Measurements from ENCODE around the gene TBRG1.

DNA sequence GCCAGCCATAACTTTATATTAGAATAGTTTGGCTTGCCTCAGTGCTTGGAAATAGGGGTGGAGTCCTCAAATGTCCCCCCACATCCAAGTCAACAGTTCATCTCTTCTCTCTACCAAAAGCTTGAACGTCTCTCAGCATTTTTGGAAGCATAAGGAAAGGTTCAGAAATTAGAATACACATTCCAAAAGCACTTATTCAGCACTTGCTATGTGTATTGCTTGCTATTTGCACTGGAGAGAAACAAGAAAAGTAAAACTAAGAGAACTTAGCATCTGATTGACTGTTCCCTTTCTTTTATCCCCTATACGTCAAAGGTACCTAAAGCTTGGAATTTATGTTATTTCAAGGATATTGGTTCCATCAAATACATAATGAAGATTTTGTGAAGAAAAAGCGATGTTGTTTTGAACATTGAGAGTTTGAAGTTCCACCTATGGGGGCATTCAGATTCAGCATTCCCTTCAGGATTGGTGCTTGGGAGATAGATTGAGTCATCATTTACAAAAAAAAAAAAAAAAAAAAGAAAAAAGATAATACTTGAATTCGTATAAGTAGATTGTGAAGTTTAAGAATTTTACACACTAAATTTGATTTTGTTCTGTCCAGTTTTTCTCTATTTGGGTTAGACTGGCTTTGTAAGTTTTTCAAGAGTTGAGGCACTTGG is 1.3 kb downstream of the TBRG1 start:
- TF ChIP-seq, protein P1, sequence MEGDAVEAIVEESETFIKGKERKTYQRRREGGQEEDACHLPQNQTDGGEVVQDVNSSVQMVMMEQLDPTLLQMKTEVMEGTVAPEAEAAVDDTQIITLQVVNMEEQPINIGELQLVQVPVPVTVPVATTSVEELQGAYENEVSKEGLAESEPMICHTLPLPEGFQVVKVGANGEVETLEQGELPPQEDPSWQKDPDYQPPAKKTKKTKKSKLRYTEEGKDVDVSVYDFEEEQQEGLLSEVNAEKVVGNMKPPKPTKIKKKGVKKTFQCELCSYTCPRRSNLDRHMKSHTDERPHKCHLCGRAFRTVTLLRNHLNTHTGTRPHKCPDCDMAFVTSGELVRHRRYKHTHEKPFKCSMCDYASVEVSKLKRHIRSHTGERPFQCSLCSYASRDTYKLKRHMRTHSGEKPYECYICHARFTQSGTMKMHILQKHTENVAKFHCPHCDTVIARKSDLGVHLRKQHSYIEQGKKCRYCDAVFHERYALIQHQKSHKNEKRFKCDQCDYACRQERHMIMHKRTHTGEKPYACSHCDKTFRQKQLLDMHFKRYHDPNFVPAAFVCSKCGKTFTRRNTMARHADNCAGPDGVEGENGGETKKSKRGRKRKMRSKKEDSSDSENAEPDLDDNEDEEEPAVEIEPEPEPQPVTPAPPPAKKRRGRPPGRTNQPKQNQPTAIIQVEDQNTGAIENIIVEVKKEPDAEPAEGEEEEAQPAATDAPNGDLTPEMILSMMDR (IDR thresholded peaks at IDR 0.05; ENCODE audit: low read depth, low read length, missing input control): no peak
- TF ChIP-seq, protein P2, sequence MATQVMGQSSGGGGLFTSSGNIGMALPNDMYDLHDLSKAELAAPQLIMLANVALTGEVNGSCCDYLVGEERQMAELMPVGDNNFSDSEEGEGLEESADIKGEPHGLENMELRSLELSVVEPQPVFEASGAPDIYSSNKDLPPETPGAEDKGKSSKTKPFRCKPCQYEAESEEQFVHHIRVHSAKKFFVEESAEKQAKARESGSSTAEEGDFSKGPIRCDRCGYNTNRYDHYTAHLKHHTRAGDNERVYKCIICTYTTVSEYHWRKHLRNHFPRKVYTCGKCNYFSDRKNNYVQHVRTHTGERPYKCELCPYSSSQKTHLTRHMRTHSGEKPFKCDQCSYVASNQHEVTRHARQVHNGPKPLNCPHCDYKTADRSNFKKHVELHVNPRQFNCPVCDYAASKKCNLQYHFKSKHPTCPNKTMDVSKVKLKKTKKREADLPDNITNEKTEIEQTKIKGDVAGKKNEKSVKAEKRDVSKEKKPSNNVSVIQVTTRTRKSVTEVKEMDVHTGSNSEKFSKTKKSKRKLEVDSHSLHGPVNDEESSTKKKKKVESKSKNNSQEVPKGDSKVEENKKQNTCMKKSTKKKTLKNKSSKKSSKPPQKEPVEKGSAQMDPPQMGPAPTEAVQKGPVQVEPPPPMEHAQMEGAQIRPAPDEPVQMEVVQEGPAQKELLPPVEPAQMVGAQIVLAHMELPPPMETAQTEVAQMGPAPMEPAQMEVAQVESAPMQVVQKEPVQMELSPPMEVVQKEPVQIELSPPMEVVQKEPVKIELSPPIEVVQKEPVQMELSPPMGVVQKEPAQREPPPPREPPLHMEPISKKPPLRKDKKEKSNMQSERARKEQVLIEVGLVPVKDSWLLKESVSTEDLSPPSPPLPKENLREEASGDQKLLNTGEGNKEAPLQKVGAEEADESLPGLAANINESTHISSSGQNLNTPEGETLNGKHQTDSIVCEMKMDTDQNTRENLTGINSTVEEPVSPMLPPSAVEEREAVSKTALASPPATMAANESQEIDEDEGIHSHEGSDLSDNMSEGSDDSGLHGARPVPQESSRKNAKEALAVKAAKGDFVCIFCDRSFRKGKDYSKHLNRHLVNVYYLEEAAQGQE (IDR thresholded peaks at IDR 0.05): no peak
- TF ChIP-seq JUND (IDR thresholded peaks at IDR 0.05): no peak
- TF ChIP-seq FOXA2 (IDR thresholded peaks at IDR 0.05): no peak
- TF ChIP-seq TAF1 (conservative IDR thresholded peaks at IDR 0.05): no peak
- TF ChIP-seq, protein P3, sequence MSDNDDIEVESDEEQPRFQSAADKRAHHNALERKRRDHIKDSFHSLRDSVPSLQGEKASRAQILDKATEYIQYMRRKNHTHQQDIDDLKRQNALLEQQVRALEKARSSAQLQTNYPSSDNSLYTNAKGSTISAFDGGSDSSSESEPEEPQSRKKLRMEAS (IDR thresholded peaks at IDR 0.05): no peak
- no peak for TF ChIP-seq SP1 (IDR thresholded peaks at IDR 0.05)
- no peak for TF ChIP-seq GABPA (IDR thresholded peaks at IDR 0.05 in 1 of 2, conservative IDR thresholded peaks at IDR 0.05 in 1 of 2)
- TF ChIP-seq HNF4A (conservative IDR thresholded peaks at IDR 0.05): no peak
- TF ChIP-seq HNF4G (IDR thresholded peaks at IDR 0.05): no peak
- TF ChIP-seq, protein P4, sequence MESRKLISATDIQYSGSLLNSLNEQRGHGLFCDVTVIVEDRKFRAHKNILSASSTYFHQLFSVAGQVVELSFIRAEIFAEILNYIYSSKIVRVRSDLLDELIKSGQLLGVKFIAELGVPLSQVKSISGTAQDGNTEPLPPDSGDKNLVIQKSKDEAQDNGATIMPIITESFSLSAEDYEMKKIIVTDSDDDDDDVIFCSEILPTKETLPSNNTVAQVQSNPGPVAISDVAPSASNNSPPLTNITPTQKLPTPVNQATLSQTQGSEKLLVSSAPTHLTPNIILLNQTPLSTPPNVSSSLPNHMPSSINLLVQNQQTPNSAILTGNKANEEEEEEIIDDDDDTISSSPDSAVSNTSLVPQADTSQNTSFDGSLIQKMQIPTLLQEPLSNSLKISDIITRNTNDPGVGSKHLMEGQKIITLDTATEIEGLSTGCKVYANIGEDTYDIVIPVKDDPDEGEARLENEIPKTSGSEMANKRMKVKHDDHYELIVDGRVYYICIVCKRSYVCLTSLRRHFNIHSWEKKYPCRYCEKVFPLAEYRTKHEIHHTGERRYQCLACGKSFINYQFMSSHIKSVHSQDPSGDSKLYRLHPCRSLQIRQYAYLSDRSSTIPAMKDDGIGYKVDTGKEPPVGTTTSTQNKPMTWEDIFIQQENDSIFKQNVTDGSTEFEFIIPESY (IDR thresholded peaks at IDR 0.05): no peak
- no peak for TF ChIP-seq RXRA (IDR thresholded peaks at IDR 0.05)
